Smooth muscle cell (in vitro differentiated cells): ENCODE results near the gene GATAD2A. TPM values are rescaled to one million over a fixed set of nuclear protein-coding genes. Genes with fewer than 3 reads are reported as not detected.

ENCODE experiments used
- DNase-seq: peaks from one replicate; lab custom pipeline; 2025; ENCODE audit not compliant: unreplicated experiment; lab: John Stamatoyannopoulos, UW
- H2AFZ ChIP-seq: fragments of 200-600 bp; sonication (generic); 2 replicates; pipeline ENCODE4 v1.6.0; 2016; ENCODE audit warnings: antibody characterized with exemption, low read depth, mild to moderate bottlenecking
- H3F3A ChIP-seq: fragments of 200-600 bp; sonication (generic); 2 replicates; pipeline ENCODE4 v1.6.0; 2017; ENCODE audit warnings: antibody characterized with exemption, low read depth
- H3K27ac ChIP-seq: fragments of 200-600 bp; sonication (generic); 2 replicates; pipeline ENCODE4 v1.5.1; 2016; ENCODE audit warnings: low read depth, mild to moderate bottlenecking
- H3K27me3 ChIP-seq: fragments of 200-600 bp; sonication (generic); 2 replicates; pipeline ENCODE4 v1.6.1; 2016; ENCODE audit warnings: low read depth, mild to moderate bottlenecking
- H3K36me3 ChIP-seq: fragments of 200-600 bp; sonication (generic); 2 replicates; pipeline ENCODE4 v1.5.1; 2016; ENCODE audit warnings: low read depth
- H3K4me1 ChIP-seq: fragments of 200-600 bp; sonication (generic); 2 replicates; pipeline ENCODE4 v1.5.1; 2016; ENCODE audit warnings: low read depth
- H3K4me2 ChIP-seq: fragments of 200-600 bp; sonication (generic); 2 replicates; pipeline ENCODE4 v1.6.0; 2016; ENCODE audit warnings: mild to moderate bottlenecking
- H3K4me3 ChIP-seq: fragments of 200-600 bp; sonication (generic); 2 replicates; pipeline ENCODE4 v1.5.1; 2016; ENCODE audit warnings: mild to moderate bottlenecking
- H3K79me2 ChIP-seq: fragments of 200-600 bp; sonication (generic); 2 replicates; pipeline ENCODE4 v1.6.0; 2016; ENCODE audit warnings: low read depth, mild to moderate bottlenecking
- H3K9ac ChIP-seq: fragments of 200-600 bp; sonication (generic); 2 replicates; pipeline ENCODE4 v1.6.0; 2016; ENCODE audit warnings: low read depth
- H3K9me3 ChIP-seq: fragments of 200-600 bp; sonication (generic); replicated peaks from 2 replicates; pipeline ENCODE4 v1.5.1; 2016; ENCODE audit warnings: low read depth
- H4K20me1 ChIP-seq: fragments of 200-600 bp; sonication (generic); 2 replicates; pipeline ENCODE4 v1.6.0; 2016; ENCODE audit warnings: low read depth
- WGBS: methylation state at CpG from one replicate; pipeline ENCODE4 v1.1.7; 2016; ENCODE audit warnings: low lambda C conversion rate; 5-methylcytosine and 5-hydroxymethylcytosine counted together
- polyA plus RNA-seq: library from polyadenylated mRNA; unstranded; fragments of >200 nt; fragmentation: Nextera tagmentation; extraction: Ambion mirVana; gene quantifications from 2 replicates; pipeline ENCODE4 v1.2.1, GENCODE V29; 2016
- total RNA-seq: library from RNA; depleted of rRNA; stranded (reverse); fragments of >200 nt; gene quantifications from 2 replicates; pipeline ENCODE4 v1.2.3, GENCODE V29; 2014
- TF ChIP-seq, protein P1 (sequence below): fragments of 200-600 bp; sonication (generic); IDR thresholded peaks from 2 replicates; pipeline ENCODE4 v1.5.1; 2017; ENCODE audit warnings: borderline replicate concordance, mild to moderate bottlenecking, antibody characterized with exemption; ENCODE audit not compliant: insufficient read depth, poor library complexity, severe bottlenecking

The GATAD2A gene
- total and polyA plus RNA-seq, 2 experiments from 2014 or later, result 26.8 to 27.0 TPM

GRCh38 chr19:19500975-19501644 lies 95.6 kb downstream of the GATAD2A start:
- WGBS, result 97% methylated on average over 32 of the region's 34 CpGs
- Histone ChIP-seq H4K20me1 (no peaks in the 10 kb centered on the region), H3K4me2 (no peak overlapping the region), H3K79me2 (peaks cover 8% of the 10 kb centered on the region), H3K4me1 (no peaks in the 10 kb centered on the region), H3K9ac (no peak overlapping the region), H3K27ac (no peak overlapping the region), H3F3A (no peaks in the 10 kb centered on the region), H3K27me3 (no peaks in the 10 kb centered on the region), H2AFZ (no peak overlapping the region), H3K4me3 (no peak overlapping the region), H3K9me3 (no peaks in the 10 kb centered on the region), H3K36me3 (no peaks in the 10 kb centered on the region)
- DNase-seq, result no peak
- TF ChIP-seq, protein P1, sequence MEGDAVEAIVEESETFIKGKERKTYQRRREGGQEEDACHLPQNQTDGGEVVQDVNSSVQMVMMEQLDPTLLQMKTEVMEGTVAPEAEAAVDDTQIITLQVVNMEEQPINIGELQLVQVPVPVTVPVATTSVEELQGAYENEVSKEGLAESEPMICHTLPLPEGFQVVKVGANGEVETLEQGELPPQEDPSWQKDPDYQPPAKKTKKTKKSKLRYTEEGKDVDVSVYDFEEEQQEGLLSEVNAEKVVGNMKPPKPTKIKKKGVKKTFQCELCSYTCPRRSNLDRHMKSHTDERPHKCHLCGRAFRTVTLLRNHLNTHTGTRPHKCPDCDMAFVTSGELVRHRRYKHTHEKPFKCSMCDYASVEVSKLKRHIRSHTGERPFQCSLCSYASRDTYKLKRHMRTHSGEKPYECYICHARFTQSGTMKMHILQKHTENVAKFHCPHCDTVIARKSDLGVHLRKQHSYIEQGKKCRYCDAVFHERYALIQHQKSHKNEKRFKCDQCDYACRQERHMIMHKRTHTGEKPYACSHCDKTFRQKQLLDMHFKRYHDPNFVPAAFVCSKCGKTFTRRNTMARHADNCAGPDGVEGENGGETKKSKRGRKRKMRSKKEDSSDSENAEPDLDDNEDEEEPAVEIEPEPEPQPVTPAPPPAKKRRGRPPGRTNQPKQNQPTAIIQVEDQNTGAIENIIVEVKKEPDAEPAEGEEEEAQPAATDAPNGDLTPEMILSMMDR, result no peak

DNA sequence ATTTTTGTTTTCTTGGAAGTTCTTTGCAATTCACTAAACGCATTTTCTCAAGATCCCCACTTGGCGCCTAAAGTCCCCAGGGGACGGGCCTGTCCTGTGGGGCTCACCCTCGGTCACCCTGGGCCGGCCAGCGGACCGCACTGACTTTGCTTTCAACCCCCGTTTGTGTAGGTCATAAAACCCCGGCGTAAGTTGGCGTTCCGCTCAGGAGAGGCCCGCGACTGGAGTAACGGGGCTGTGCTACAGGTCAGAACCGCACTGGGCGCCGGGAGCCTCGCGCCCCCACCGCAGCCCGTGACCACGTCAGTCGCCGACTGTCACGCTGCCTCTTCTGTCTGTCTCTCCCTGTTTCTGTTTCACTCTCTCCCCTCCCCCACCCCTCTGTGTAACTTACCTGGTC lies 96.3 kb downstream of the GATAD2A start:
- H3K79me2 ChIP-seq, result peaks cover 2% of the 10 kb centered on the region
- 96% methylated on average over 26 of the region's 26 CpGs for WGBS
- no peaks in the 10 kb centered on the region for H3K9me3 ChIP-seq
- no peak overlapping the region for H2AFZ ChIP-seq
- no peak overlapping the region for H3K9ac ChIP-seq
- no peak overlapping the region for H3K4me3 ChIP-seq
- no peak overlapping the region for H3K4me2 ChIP-seq
- TF ChIP-seq, protein P1, result no peak
- H3K4me1 ChIP-seq, result no peaks in the 10 kb centered on the region
- no peaks in the 10 kb centered on the region for H3K27me3 ChIP-seq
- no peak for DNase-seq
- H4K20me1 ChIP-seq, result no peaks in the 10 kb centered on the region
- no peak overlapping the region for H3K27ac ChIP-seq
- H3K36me3 ChIP-seq, result no peaks in the 10 kb centered on the region
- no peaks in the 10 kb centered on the region for H3F3A ChIP-seq

GRCh38 chr19:19502281-19502680 lies 96.8 kb downstream of the GATAD2A start:
- 95% methylated on average over 19 of the region's 19 CpGs for WGBS
- Histone ChIP-seq H3K9me3 (no peaks in the 10 kb centered on the region), H2AFZ (no peak overlapping the region), H3K9ac (no peak overlapping the region), H3K4me1 (no peaks in the 10 kb centered on the region), H3K4me3 (no peak overlapping the region), H3K27me3 (no peaks in the 10 kb centered on the region), H3K36me3 (no peaks in the 10 kb centered on the region), H3F3A (no peaks in the 10 kb centered on the region), H3K27ac (no peak overlapping the region), H3K4me2 (no peak overlapping the region), H3K79me2 (no peaks in the 10 kb centered on the region), H4K20me1 (no peaks in the 10 kb centered on the region)
- DNase-seq, result no peak
- TF ChIP-seq, protein P1, result no peak

DNA sequence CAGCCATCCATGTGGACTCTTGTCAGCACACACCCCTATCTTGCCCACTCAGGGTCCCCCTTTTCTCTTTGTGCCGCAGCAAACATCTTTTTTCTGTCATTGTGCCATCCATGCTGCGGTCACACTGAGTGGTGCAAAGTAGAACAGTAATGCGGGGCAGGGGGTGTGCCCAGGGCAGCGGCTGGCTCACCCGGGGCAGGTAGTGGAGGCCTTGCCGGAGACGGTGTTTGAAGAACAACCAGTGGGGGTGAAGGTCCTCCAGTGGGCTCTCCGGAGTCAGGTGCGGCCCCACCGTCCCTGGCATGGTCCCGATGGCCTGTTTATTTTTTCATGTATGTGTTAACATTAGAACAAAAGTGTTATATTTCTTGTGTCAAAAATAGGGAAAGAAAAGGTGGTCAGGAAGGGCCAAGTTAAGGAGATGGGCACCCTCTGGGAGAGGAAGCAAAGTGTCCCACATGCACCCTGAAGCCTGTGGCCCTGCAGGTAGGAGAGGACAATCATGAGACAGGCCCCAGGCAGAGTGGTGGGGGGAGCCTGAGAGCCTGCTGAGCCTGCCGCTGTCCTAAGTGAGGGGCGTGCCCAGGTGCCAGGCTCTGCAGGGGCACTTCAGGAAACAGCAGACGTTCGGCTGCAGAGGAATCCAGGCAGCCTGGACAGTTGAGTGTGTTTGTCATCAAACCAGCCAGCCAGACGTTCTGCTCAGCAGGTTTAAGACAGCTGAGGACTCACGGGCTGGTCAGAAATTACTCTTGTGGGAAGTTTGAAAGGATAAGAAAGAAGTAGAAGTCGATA lies 97.5 kb downstream of the GATAD2A start:
- no peak overlapping the region for H3K4me3 ChIP-seq
- H3K4me2 ChIP-seq, result no peak overlapping the region
- no peak for DNase-seq
- no peaks in the 10 kb centered on the region for H3F3A ChIP-seq
- no peaks in the 10 kb centered on the region for H3K36me3 ChIP-seq
- no peaks in the 10 kb centered on the region for H3K9me3 ChIP-seq
- H4K20me1 ChIP-seq, result no peaks in the 10 kb centered on the region
- H3K79me2 ChIP-seq, result no peaks in the 10 kb centered on the region
- TF ChIP-seq, protein P1, result no peak
- H2AFZ ChIP-seq, result no peak overlapping the region
- H3K27ac ChIP-seq, result no peak overlapping the region
- H3K4me1 ChIP-seq, result no peaks in the 10 kb centered on the region
- WGBS, result 97% methylated on average over 18 of the region's 18 CpGs
- no peak overlapping the region for H3K9ac ChIP-seq
- H3K27me3 ChIP-seq, result no peaks in the 10 kb centered on the region
